SK-N-SH (cell line): ENCODE measurements around the gene BBS4. TPM values are rescaled to one million over a fixed set of nuclear protein-coding genes. Genes with fewer than 3 reads are reported as not detected.
A peak's percentile ranks its signal among the peaks of the same experiment; 100 is the strongest.

ENCODE experiments used
- CTCF ChIA-PET: fragments of 300-600, 350-600 bp; formaldehyde crosslinking; extraction: SDS; loops from one replicate; lab custom pipeline; 2021; lab: Yijun Ruan, JAX
- POLR2A ChIA-PET: fragments of 350-600 bp; sonication (Branson Sonifier 250); formaldehyde crosslinking; extraction: SDS; loops from one replicate; lab custom pipeline; 2020; ENCODE audit warnings: antibody characterized with exemption, inconsistent platforms; lab: Yijun Ruan, JAX
- DNase-seq: peaks from one replicate; pipeline ENCODE4 v3.0.0; 2012
- H2AFZ ChIP-seq: fragments of 200-600 bp; sonication (generic); 2 replicates; pipeline ENCODE4 v1.8.1; 2016; ENCODE audit warnings: antibody characterized with exemption, mild to moderate bottlenecking, low read depth
- H3F3A ChIP-seq: fragments of 200-600 bp; sonication (generic); replicated peaks from 2 replicates; pipeline ENCODE3; 2016; ENCODE audit warnings: antibody characterized with exemption, mild to moderate bottlenecking; ENCODE audit not compliant: insufficient read depth
- H3K27ac ChIP-seq, 2 experiments: fragments of 200-500 bp in 1 of 2; fragments of 200-600 bp in 1 of 2; sonication (Bioruptor generic) in 1 of 2; sonication (generic), shearing (Covaris generic) in 1 of 2; 2 replicates each; pipeline versions ENCODE4 v1.5.1 to v1.6.1; 2014 to 2016; ENCODE audit warnings: low read depth in 2 of 2, inconsistent platforms in 1 of 2, low read length in 1 of 2, mild to moderate bottlenecking in 1 of 2, mixed read lengths in 1 of 2
- H3K27me3 ChIP-seq: fragments of 200-600 bp; sonication (generic), shearing (Covaris generic); 2 replicates; pipeline ENCODE4 v1.6.1; 2016; ENCODE audit warnings: mixed run types; ENCODE audit not compliant: insufficient read depth
- H3K36me3 ChIP-seq, 2 experiments: fragments of 200-500 bp in 1 of 2; fragments of 200-600 bp in 1 of 2; sonication (Bioruptor generic) in 1 of 2; sonication (generic) in 1 of 2; replicated peaks in 1 of 2; 2 replicates each; pipeline versions ENCODE3 to v1.5.1; 2014 to 2016; ENCODE audit warnings: low read length in 1 of 2, mild to moderate bottlenecking in 1 of 2; ENCODE audit not compliant: insufficient read depth in 2 of 2, control insufficient read depth in 1 of 2
- H3K4me1 ChIP-seq, 2 experiments: fragments of 200-500 bp in 1 of 2; fragments of 200-600 bp in 1 of 2; sonication (Bioruptor generic) in 1 of 2; sonication (generic), shearing (Covaris generic) in 1 of 2; 2 replicates each; pipeline versions ENCODE4 v1.5.1 to v1.6.1; 2014 to 2016; ENCODE audit warnings: low read depth in 1 of 2, low read length in 1 of 2, mixed run types in 1 of 2; ENCODE audit not compliant: insufficient read depth in 2 of 2, control insufficient read depth in 1 of 2
- H3K4me2 ChIP-seq: fragments of 200-600 bp; sonication (generic), shearing (Covaris generic); 2 replicates; pipeline ENCODE4 v1.6.1; 2017; ENCODE audit warnings: mixed run types
- H3K4me3 ChIP-seq, 2 experiments: fragments of 200-500 bp in 1 of 2; fragments of 200-600 bp in 1 of 2; sonication (Bioruptor generic) in 1 of 2; sonication (generic), shearing (Covaris generic) in 1 of 2; 2 replicates each; pipeline versions ENCODE4 v1.5.1 to v1.8.1; 2014 to 2016; ENCODE audit warnings: low read depth in 2 of 2, inconsistent platforms in 1 of 2, low read length in 1 of 2, mild to moderate bottlenecking in 1 of 2, mixed read lengths in 1 of 2, moderate library complexity in 1 of 2
- H3K79me2 ChIP-seq: fragments of 200-600 bp; sonication (generic); 2 replicates; pipeline ENCODE4 v1.8.1; 2017; ENCODE audit warnings: mild to moderate bottlenecking; ENCODE audit not compliant: insufficient read depth
- H3K9ac ChIP-seq: fragments of 200-600 bp; sonication (generic); 2 replicates; pipeline ENCODE4 v1.6.1; 2017; ENCODE audit warnings: mixed run types
- H3K9me2 ChIP-seq: fragments of 200-600 bp; sonication (generic); 2 replicates; pipeline ENCODE4 v1.6.1; 2017; ENCODE audit warnings: mixed run types
- H3K9me3 ChIP-seq: fragments of 200-600 bp; sonication (generic); 2 replicates; pipeline ENCODE4 v1.6.1; 2017; ENCODE audit warnings: mixed run types, mild to moderate bottlenecking, moderate library complexity
- H4K20me1 ChIP-seq: fragments of 200-600 bp; sonication (generic); 2 replicates; pipeline ENCODE4 v1.6.1; 2017; ENCODE audit warnings: mild to moderate bottlenecking, mixed run types; ENCODE audit not compliant: insufficient read depth
- EZH2phosphoT487 ChIP-seq: fragments of 200-600 bp; sonication (generic); IDR thresholded peaks from 2 replicates; pipeline ENCODE4 v1.6.1; 2017; ENCODE audit warnings: low read depth, mixed run types, mild to moderate bottlenecking, antibody characterized with exemption, moderate library complexity, borderline replicate concordance
- FOSL2 ChIP-seq: IDR thresholded peaks from 2 replicates; pipeline ENCODE4 v1.4.0; 2012; ENCODE audit warnings: low read depth, mild to moderate bottlenecking, moderate library complexity, borderline replicate concordance
- FOXM1 ChIP-seq: IDR thresholded peaks from 2 replicates; pipeline ENCODE4 v1.4.0; 2012; ENCODE audit warnings: low read depth, mild to moderate bottlenecking
- GABPA ChIP-seq: IDR thresholded peaks from 2 replicates; pipeline ENCODE4 v1.4.0; 2012; ENCODE audit warnings: low read depth, mild to moderate bottlenecking
- NRF1 ChIP-seq: IDR thresholded peaks from 2 replicates; pipeline ENCODE4 v1.6.1; 2012; ENCODE audit warnings: low read depth, mild to moderate bottlenecking, low read length
- SIN3A ChIP-seq: IDR thresholded peaks from 2 replicates; pipeline ENCODE4 v1.6.1; 2012; ENCODE audit warnings: low read depth, mild to moderate bottlenecking, low read length, moderate library complexity, borderline replicate concordance
- TAF1 ChIP-seq: IDR thresholded peaks from 2 replicates; pipeline ENCODE4 v1.6.1; 2012; ENCODE audit warnings: low read depth, mild to moderate bottlenecking, low read length, moderate library complexity, borderline replicate concordance
- YY1 ChIP-seq: IDR thresholded peaks from 2 replicates; pipeline ENCODE4 v1.4.0; 2012; ENCODE audit warnings: low read depth, mild to moderate bottlenecking
- WGBS: methylation state at CpG from one replicate; pipeline ENCODE4 v1.1.6; 2017; ENCODE audit warnings: low lambda C conversion rate; 5-methylcytosine and 5-hydroxymethylcytosine counted together
- polyA plus RNA-seq, 3 experiments: library from polyadenylated mRNA; depleted of rRNA; stranded (reverse); fragments of >200 nt; gene quantifications; 2 replicates each; pipeline ENCODE4 v1.2.3, GENCODE V29; 2012
- TF ChIP-seq, protein P1 (sequence below): fragments of 150-350 bp; IDR thresholded peaks from 2 replicates; pipeline ENCODE4 v1.6.1; 2017; ENCODE audit warnings: antibody characterized with exemption, low read length, low read depth, borderline replicate concordance
- TF ChIP-seq, protein P2 (sequence below): IDR thresholded peaks from 2 replicates; pipeline ENCODE4 v1.4.0; 2012; ENCODE audit warnings: low read depth, borderline replicate concordance
- TF ChIP-seq, protein P3 (sequence below): IDR thresholded peaks from 2 replicates; pipeline ENCODE4 v1.4.0; 2012; ENCODE audit warnings: low read depth

BBS4 gene
- polyA plus RNA-seq, 1 of the 3 experiments (the other 2 are of a cell fraction), result 18.5 TPM

DNA sequence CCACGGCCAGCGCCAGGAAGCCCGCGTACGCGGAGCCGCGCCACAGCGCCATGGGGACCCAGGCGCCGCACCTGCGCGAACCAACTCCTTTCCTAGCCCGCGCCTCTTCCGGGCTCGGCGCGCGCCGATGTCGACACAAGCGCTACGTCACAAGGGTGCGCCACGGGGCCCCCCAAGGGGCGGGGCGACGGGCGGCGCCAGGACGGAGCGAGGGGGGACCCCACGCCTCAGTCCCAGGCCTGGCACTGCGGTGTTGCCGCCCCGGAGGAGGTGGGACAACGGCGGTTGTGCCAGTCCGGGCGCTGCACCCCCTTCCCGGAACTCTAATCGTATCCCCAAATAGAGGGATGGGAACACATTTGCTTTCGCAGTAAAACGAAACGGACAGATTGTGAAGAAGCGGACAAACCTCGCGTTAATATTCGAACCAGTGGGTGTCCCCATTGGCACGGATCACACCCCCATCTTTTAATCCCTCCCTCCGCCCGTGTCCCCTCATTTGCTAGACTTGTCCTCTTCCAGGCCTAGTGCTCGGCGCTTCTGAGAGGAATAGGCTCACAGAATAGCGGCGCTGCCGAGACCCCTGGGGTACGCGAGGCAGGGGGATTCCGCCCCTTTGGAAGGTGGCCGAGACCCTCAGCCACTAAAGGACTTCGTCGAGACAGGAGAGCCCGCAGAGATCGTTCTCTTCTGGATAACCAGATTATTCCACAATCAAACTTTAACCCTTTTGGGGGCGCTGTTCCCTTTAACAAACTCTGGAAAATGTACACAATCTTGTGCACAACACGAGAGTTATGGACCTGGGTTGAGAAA is 97.8 kb downstream of the BBS4 start, which contains the start of gene ADPGK (continued):
- TF ChIP-seq FOXM1 (no peak), EZH2phosphoT487 (no peak), GABPA (peak; percentile 67), FOSL2 (no peak), SIN3A (peak; percentile 85), NRF1 (peak; percentile 68)
- TF ChIP-seq, protein P1, sequence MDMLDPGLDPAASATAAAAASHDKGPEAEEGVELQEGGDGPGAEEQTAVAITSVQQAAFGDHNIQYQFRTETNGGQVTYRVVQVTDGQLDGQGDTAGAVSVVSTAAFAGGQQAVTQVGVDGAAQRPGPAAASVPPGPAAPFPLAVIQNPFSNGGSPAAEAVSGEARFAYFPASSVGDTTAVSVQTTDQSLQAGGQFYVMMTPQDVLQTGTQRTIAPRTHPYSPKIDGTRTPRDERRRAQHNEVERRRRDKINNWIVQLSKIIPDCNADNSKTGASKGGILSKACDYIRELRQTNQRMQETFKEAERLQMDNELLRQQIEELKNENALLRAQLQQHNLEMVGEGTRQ, result no peak
- TF ChIP-seq, protein P2, sequence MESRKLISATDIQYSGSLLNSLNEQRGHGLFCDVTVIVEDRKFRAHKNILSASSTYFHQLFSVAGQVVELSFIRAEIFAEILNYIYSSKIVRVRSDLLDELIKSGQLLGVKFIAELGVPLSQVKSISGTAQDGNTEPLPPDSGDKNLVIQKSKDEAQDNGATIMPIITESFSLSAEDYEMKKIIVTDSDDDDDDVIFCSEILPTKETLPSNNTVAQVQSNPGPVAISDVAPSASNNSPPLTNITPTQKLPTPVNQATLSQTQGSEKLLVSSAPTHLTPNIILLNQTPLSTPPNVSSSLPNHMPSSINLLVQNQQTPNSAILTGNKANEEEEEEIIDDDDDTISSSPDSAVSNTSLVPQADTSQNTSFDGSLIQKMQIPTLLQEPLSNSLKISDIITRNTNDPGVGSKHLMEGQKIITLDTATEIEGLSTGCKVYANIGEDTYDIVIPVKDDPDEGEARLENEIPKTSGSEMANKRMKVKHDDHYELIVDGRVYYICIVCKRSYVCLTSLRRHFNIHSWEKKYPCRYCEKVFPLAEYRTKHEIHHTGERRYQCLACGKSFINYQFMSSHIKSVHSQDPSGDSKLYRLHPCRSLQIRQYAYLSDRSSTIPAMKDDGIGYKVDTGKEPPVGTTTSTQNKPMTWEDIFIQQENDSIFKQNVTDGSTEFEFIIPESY, result peak; percentile 85
- TF ChIP-seq, all 33 proteins: peak for 16

DNA sequence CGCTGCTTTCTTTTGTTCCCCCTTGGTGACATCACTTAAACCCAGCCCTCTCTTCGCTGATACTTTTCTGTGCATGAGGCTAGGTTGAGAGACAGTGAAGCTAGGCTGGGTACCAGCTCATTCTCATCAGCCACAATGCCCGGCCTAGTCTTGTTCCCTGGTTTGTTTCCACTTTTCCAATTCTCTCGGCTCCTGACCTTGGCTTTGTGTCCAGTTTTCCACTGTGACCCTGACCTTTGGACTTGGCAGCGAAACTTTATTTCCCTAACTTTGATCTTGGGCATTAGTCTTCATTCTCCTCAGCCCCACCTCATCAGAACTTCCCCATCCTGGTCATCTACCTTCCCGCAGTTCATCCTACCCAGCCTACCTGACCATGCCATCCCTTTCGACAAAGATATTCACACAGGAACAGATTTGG is 98.5 kb downstream of the BBS4 start:
- H3K4me1 ChIP-seq, result peaks cover 0 to 21% of the 10 kb centered on the region in 2 experiments; a peak in 2 of 4 replicates
- ChIA-PET CTCF (interaction anchor here (0.6 to 2.5 kb wide), 11 partner anchors 9 to 489 kb away, joined by 3 to 10 read pairs (median 4); partner anchors contain the start of genes BBS4 and HIGD2B), POLR2A (no interaction called here)
- H3K27me3 ChIP-seq, result no peaks in the 10 kb centered on the region
- peak overlapping the region; percentile 85 for H3K9ac ChIP-seq
- no peaks in the 10 kb centered on the region for H3K9me2 ChIP-seq
- H3K79me2 ChIP-seq, result peaks cover 40% of the 10 kb centered on the region
- peak overlapping the region; percentile 80 for H3K4me2 ChIP-seq
- peak overlapping the region; percentile 85 to 98 for H3K4me3 ChIP-seq
- H3F3A ChIP-seq, result peaks cover 14% of the 10 kb centered on the region
- 83% methylated on average over 7 of the region's 7 CpGs for WGBS
- DNase-seq, result no peak
- peak overlapping the region; percentile 92 to 97 for H3K27ac ChIP-seq
- peaks cover 0 to 7% of the 10 kb centered on the region in 2 experiments for H3K36me3 ChIP-seq
- 0 out of 2 replicates have a peak, but pooled peaks cover 3% of the 10 kb centered on the region for H4K20me1 ChIP-seq
- no peaks in the 10 kb centered on the region for H3K9me3 ChIP-seq
- TF ChIP-seq YY1, result no peak
- TF ChIP-seq, protein P3, sequence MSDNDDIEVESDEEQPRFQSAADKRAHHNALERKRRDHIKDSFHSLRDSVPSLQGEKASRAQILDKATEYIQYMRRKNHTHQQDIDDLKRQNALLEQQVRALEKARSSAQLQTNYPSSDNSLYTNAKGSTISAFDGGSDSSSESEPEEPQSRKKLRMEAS, result no peak
- TF ChIP-seq TAF1, result no peak
- TF ChIP-seq, all 33 proteins: peak for 0
- H2AFZ ChIP-seq, result peak overlapping the region; percentile 87
